ENCODE results near the gene CNPPD1.
A peak's percentile ranks its signal among the peaks of the same experiment; 100 is the strongest.

The CNPPD1 gene

GRCh38 chr2:219174146-219174545 lies 2.6 kb downstream of the CNPPD1 start:
- Histone ChIP-seq H3K36me3 (replicated peaks) (peaks cover 16% of the 10 kb centered on the region), H3K27ac (no peak overlapping the region), H3K27me3 (replicated peaks) (no peaks in the 10 kb centered on the region), H3K4me3 (ENCODE audit: low read depth, low read length) (no peak overlapping the region)
- no peak for TF ChIP-seq CTCF (IDR thresholded peaks at IDR 0.05; ENCODE audit: low read depth, low read length, missing control alignments)
- DNase-seq: no peak
- in situ Hi-C loops (cut with HindIII; ENCODE audit: low pct_ligation_motif_present, low sequenced_read_pairs): no loop called here

DNA sequence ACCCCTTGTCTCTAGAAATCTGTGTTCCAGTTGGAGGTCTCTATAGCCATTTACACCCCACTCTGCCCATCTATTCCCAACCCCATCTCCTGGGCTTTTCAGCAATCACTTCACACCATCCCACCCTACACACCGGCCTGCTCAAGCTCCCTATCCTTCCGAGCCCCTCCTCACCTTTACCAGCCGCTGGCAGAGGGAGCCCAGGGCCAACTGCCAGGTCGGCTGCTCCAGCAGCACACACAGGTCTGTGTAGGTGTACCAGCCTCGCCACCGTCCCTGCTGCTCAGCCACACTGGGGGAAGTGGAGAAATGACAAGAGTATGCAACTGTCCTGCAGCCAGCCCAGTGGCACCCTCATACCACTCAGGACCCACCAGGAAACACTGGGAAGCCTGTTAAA lies 3.5 kb downstream of the CNPPD1 start:
- Histone ChIP-seq H3K4me3 (ENCODE audit: low read depth, low read length) (no peak overlapping the region), H3K27ac (no peak overlapping the region), H3K36me3 (replicated peaks) (peaks cover 16% of the 10 kb centered on the region), H3K27me3 (replicated peaks) (no peaks in the 10 kb centered on the region)
- no peak for TF ChIP-seq CTCF (IDR thresholded peaks at IDR 0.05; ENCODE audit: low read depth, low read length, missing control alignments)
- in situ Hi-C loops (cut with HindIII; ENCODE audit: low pct_ligation_motif_present, low sequenced_read_pairs): no loop called here
- no peak for DNase-seq

GRCh38 chr2:219172231-219173154 lies 4.2 kb downstream of the CNPPD1 start:
- Histone ChIP-seq H3K27me3 (replicated peaks) (no peaks in the 10 kb centered on the region), H3K27ac (no peak overlapping the region), H3K4me3 (ENCODE audit: low read depth, low read length) (no peak overlapping the region), H3K36me3 (replicated peaks) (peaks cover 16% of the 10 kb centered on the region)
- TF ChIP-seq CTCF (IDR thresholded peaks at IDR 0.05; ENCODE audit: low read depth, low read length, missing control alignments): no peak
- in situ Hi-C loops (cut with HindIII; ENCODE audit: low pct_ligation_motif_present, low sequenced_read_pairs): no loop called here
- no peak for DNase-seq

- Histone ChIP-seq H3K4me3 (ENCODE audit: low read depth, low read length) (no peak overlapping the region), H3K27ac (no peak overlapping the region), H3K36me3 (replicated peaks) (peaks cover 16% of the 10 kb centered on the region), H3K27me3 (replicated peaks) (no peaks in the 10 kb centered on the region)
- DNase-seq: peak; percentile 71
- TF ChIP-seq CTCF (IDR thresholded peaks at IDR 0.05; ENCODE audit: low read depth, low read length, missing control alignments): peak; percentile 82
- in situ Hi-C loops (cut with HindIII; ENCODE audit: low pct_ligation_motif_present, low sequenced_read_pairs): no loop called here
Observed at GRCh38 chr2:219171231-219171651, 5.5 kb downstream of the CNPPD1 start.

DNA sequence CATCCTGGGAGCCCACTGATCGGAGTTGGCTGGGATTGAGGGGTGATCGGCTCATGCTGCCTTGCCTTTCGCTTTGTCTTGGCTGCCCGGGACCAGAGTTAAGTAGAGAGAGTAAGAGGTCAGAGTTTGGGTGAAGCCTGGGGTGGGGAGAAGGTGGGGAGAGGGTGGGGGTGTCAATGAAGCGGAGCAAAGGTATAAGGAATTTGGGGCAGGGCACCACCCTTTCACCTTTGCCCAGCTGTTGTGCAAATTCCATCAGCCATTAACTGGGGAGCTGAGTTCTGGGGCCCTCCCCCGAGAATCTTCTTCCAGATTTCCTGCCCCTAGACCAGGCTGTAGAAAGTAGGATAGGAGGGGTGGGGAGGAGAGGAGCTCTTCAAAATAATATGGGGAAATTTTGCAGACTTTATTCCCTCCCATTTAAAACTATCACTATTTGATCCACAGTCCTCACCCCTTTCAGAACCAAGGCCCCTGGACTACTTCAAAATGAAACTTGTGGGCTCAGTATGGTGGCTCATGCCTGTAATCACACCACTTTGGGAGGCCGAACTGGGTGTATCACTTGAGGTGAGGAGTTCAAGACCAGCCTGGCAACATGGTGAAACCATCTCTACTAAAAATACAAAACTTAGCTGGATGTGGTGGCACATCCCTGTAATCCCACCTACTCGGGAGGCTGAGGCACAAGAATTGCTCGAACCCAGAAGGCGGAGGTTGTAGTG lies 6.6 kb downstream of the CNPPD1 start, which contains the start of gene SLC23A3:
Gene SLC23A3 (minus strand): TSS at position 100 of the 725 bp plus-strand sequence. CDS start 45 bp downstream, at position 55.
- TF ChIP-seq CTCF (IDR thresholded peaks at IDR 0.05; ENCODE audit: low read depth, low read length, missing control alignments): no peak
- Histone ChIP-seq H3K36me3 (replicated peaks) (peaks cover 16% of the 10 kb centered on the region), H3K27ac (no peak within 1 kb of the TSS)

More for the DNA sequence above, 6.6 kb downstream of the CNPPD1 start, which contains the start of gene SLC23A3:
- no peak for DNase-seq
- in situ Hi-C loops (cut with HindIII; ENCODE audit: low pct_ligation_motif_present, low sequenced_read_pairs): no loop called here
- no peak within 1 kb of the TSS for H3K4me3 ChIP-seq (ENCODE audit: low read depth, low read length)
- H3K27me3 ChIP-seq (replicated peaks): no peaks in the 10 kb centered on the region

All from brain microvascular endothelial cell (primary cell).